HG03280 (cell line): Measurements from ENCODE around the gene NAT14.
"Not testable (repeated sequence)": the region's sequence is repeated elsewhere in the genome, so short reads cannot be mapped to it uniquely, and the experiment has no call there.

ENCODE experiments used
- ATAC-seq: cut with Tn5 transposase; IDR thresholded peaks from one replicate; pipeline ENCODE4 v1.9.1; 2021; ENCODE audit warnings: mild to moderate bottlenecking, moderate library complexity; ENCODE audit not compliant: unreplicated experiment

The NAT14 gene

DNA sequence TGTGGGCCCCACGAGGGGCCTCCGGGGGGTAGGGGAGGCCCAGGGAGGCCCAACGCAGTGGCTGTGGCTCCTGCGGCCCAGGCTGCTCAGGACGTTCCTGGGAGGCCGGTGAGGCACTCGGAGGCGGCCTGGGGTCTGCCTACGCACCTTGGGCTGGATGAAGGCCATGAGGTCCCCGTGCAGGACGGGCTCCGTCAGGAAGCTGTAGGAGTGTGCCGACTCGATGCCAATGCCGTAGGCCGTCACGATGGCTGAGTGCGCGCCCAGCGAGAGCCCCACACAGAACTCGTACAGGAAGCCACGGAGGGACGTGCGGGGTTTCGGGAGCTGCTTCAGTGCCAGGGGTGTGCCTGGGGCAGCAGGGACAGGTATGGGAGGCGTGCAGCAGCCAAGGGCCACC is 46.0 kb downstream of the NAT14 start:
- ATAC-seq: no peak

DNA sequence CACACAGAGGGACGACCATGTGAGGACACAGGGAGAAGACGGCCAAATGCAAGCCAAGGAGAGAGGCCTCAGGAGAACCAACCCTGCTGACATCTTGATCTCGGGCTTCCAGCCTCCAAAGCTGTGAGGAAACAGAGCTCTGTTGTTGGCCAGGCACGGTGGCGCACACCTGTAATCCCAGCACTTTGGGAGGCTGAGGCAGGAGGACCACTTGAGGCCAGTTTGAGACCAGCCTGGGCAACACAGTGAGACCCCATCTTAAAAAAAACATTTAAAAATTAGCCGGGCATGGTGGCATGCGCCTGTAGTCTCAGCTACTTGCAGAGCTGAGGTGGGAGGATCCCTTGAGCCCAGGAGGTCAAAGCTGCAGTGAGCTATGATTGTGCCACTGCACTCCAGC is 49.3 kb downstream of the NAT14 start:
- not testable (repeated sequence) for ATAC-seq

DNA sequence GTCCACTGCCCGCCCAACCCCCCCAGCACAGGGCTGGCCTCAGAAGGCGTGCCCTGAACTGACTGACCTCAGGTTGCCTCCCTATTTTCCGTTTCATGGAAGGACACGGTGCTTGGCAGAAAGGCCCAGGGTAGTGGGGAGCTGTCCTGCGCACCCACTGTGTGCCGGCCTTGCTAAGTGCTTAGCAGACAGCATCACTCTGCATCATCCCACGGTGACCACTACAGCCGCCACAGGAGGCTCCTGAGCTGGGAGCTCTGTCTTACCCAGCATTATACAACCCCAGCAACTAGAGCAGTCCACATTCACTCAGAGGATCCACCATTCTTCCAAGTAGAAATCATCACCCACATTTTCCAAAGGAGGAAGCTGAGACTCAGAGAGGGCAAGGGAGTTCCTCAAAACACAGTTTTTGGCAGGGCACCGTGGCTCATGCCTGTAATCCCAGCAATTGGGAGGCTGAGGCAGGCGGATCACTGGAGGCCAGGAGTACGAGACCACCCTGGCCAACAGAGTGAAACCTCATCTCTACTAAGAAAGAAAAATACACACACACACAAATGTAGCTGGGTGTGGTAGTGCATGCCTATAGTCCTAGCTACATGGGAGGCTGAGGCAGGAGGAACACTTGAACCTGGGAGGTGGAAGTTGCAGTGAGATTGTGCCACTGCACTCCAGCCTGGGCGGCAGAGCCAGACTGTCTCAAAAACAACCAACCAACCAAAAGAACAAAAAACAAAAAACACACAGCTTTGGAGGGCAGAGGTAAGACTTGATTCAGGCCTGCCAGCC is 50.4 kb downstream of the NAT14 start:
- ATAC-seq: no peak

DNA sequence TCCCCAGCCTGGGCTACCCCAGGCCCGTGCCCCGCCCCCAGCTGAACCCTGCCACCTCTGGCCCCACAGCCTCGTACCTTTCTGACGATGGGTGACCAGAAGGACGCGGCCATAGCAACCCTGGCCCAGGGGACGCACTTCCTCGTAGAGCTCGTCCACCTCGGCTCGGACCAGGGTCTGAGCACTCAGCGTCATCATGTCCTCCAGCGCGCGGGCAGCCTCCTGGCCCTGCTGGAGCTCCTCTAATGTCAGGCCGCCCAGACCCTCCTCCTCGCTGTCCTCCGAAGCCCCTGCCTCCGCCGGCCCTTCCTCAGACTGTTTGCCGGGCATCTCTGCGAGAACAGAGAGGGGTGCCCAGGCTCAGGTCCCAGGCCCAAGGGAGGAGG is 51.0 kb downstream of the NAT14 start:
- ATAC-seq: no peak

DNA sequence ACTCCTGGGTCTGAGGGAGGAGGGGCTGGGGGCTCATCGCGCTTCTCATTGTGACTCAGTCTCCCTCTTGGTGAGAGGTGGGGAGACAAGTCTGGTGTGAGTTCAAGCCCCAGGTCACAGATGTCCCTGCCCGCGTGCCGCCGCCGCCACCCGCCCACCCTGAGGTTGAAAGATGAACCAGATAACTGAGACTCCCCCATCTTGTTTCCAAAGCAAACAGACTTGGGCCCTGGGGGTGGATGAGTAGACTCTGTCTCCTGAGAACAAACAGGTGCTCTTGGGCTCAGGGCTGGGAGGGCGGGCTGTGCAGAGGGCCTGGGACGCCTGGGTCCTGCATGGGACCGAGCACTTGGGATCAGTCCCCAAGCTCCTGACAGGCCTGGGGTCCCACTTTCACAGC is 51.4 kb downstream of the NAT14 start:
- no peak for ATAC-seq
